HCT116 (cell line): ENCODE data around the gene SERPINA3.

Experiments used
- ATF3 ChIP-seq: IDR thresholded peaks from 2 replicates; pipeline ENCODE4 v1.6.1; 2012
- CTCF ChIP-seq, 3 experiments: fragments of 200-600 bp in 1 of 3; sonication (generic) in 1 of 3; IDR thresholded peaks in 2 of 3; conservative IDR thresholded peaks in 1 of 3; 2 replicates each; pipeline ENCODE4 v1.5.1; 2012 to 2017; ENCODE audit warnings: low read depth in 2 of 3, low read length in 2 of 3, antibody characterized with exemption in 1 of 3, borderline replicate concordance in 1 of 3, control low read depth in 1 of 3, mild to moderate bottlenecking in 1 of 3, mixed read lengths in 1 of 3, mixed run types in 1 of 3, moderate library complexity in 1 of 3; ENCODE audit not compliant: insufficient read depth in 1 of 3
- EGR1 ChIP-seq: IDR thresholded peaks from 2 replicates; pipeline ENCODE4 v1.6.1; 2012; ENCODE audit warnings: low read depth
- ELF1 ChIP-seq: IDR thresholded peaks from 2 replicates; pipeline ENCODE4 v1.6.1; 2012; ENCODE audit warnings: low read depth, borderline replicate concordance
- EZH2 ChIP-seq: fragments of 200-600 bp; sonication (generic); IDR thresholded peaks from 2 replicates; pipeline ENCODE4 v1.6.1; 2017; ENCODE audit warnings: antibody characterized with exemption, mixed run types
- EZH2phosphoT487 ChIP-seq: fragments of 200-600 bp; IDR thresholded peaks from 2 replicates; pipeline ENCODE4 v1.6.1; 2018; ENCODE audit warnings: antibody characterized with exemption, borderline replicate concordance
- MAX ChIP-seq: IDR thresholded peaks from 2 replicates; pipeline ENCODE4 v1.6.1; 2012
- POLR2A ChIP-seq: IDR thresholded peaks from 2 replicates; pipeline ENCODE4 v1.7.0; 2011; ENCODE audit warnings: borderline replicate concordance; ENCODE audit not compliant: insufficient read depth, insufficient read length; ENCODE audit errors: extremely low read depth
- POLR2AphosphoS5 ChIP-seq: IDR thresholded peaks from 2 replicates; pipeline ENCODE4 v1.6.1; 2011; ENCODE audit warnings: mild to moderate bottlenecking, low read depth, low read length, moderate library complexity
- RAD21 ChIP-seq: IDR thresholded peaks from 2 replicates; pipeline ENCODE4 v1.6.1; 2012; ENCODE audit warnings: low read depth, mild to moderate bottlenecking
- REST ChIP-seq: IDR thresholded peaks from 2 replicates; pipeline ENCODE4 v1.6.1; 2012; ENCODE audit warnings: low read depth
- SIN3A ChIP-seq: IDR thresholded peaks from 2 replicates; pipeline ENCODE4 v1.6.1; 2012; ENCODE audit warnings: low read depth
- YY1 ChIP-seq: IDR thresholded peaks from 2 replicates; pipeline ENCODE4 v1.6.1; 2011; ENCODE audit warnings: low read length, low read depth, moderate library complexity, mild to moderate bottlenecking; ENCODE audit not compliant: insufficient replicate concordance; ENCODE audit errors: extremely low read depth
- ZFX ChIP-seq: fragments of 450-650 bp; IDR thresholded peaks from 2 replicates; pipeline ENCODE4 v1.6.1; 2017

- TF ChIP-seq CTCF (IDR thresholded peaks at IDR 0.05 in 2 of 3, conservative IDR thresholded peaks at IDR 0.05 in 1 of 3; ENCODE audit: borderline replicate concordance in 1 of 3, insufficient read depth in 1 of 3, low read depth in 2 of 3, low read length in 2 of 3) = no peak
- TF ChIP-seq SIN3A = no peak
- TF ChIP-seq EZH2 = no peak
- no peak for TF ChIP-seq MAX
- TF ChIP-seq POLR2AphosphoS5 = no peak
- TF ChIP-seq EZH2phosphoT487 = no peak
- no peak for TF ChIP-seq EGR1
- no peak for TF ChIP-seq ZFX
- TF ChIP-seq POLR2A = no peak
- TF ChIP-seq RAD21 = no peak
- TF ChIP-seq YY1 = no peak
- TF ChIP-seq ATF3 = no peak
- no peak for TF ChIP-seq REST
- no peak for TF ChIP-seq ELF1
These were observed 23.9 kb upstream of the SERPINA3 start for GRCh38 chr14:94588311-94588710.
